Superior temporal gyrus (tissue), 1 donor: ENCODE measurements around the gene GREM1.

ENCODE experiments used
- DNase-seq: peaks from one replicate; pipeline ENCODE4 v3.0.0-alpha.2; 2016; ENCODE audit errors: extremely low spot score

The GREM1 gene

GRCh38 chr15:32694222-32694983 is 23.4 kb upstream of the GREM1 start:
- no peak for DNase-seq

- DNase-seq, result no peak
Observed at GRCh38 chr15:32698773-32699390, 18.9 kb upstream of the GREM1 start.

GRCh38 chr15:32700501-32701150 is 17.2 kb upstream of the GREM1 start:
- DNase-seq, result no peak

GRCh38 chr15:32701863-32702262 is 15.9 kb upstream of the GREM1 start:
- no peak for DNase-seq

- no peak for DNase-seq
Observed at GRCh38 chr15:32704395-32704981, 13.3 kb upstream of the GREM1 start.

- no peak for DNase-seq
Observed at GRCh38 chr15:32705446-32705845, 12.4 kb upstream of the GREM1 start.

- DNase-seq, result no peak
Observed at GRCh38 chr15:32706704-32707103, 11.1 kb upstream of the GREM1 start.

GRCh38 chr15:32707436-32707835 is 10.4 kb upstream of the GREM1 start:
- DNase-seq, result no peak

- DNase-seq, result no peak
Observed at GRCh38 chr15:32709295-32710033, 8.3 kb upstream of the GREM1 start.

- no peak for DNase-seq
Observed at GRCh38 chr15:32715276-32715675, 2.5 kb upstream of the GREM1 start.

- DNase-seq, result peak; percentile 31
Observed at GRCh38 chr15:32716216-32716914, 1.4 kb upstream of the GREM1 start.

- DNase-seq, result peak; percentile 35
Observed at GRCh38 chr15:32716915-32717425, 834 bp upstream of the GREM1 start.

GRCh38 chr15:32718227-32718820 is 520 bp downstream of the GREM1 start:
- DNase-seq, result no peak

- DNase-seq, result no peak
Observed at GRCh38 chr15:32718821-32719716, 1.3 kb downstream of the GREM1 start.

- DNase-seq, result no peak
Observed at GRCh38 chr15:32721596-32721995, 3.8 kb downstream of the GREM1 start.

GRCh38 chr15:32722136-32722535 is 4.3 kb downstream of the GREM1 start:
- no peak for DNase-seq

GRCh38 chr15:32723171-32723948 is 5.6 kb downstream of the GREM1 start:
- DNase-seq, result no peak

GRCh38 chr15:32729700-32730395 is 12.0 kb downstream of the GREM1 start:
- DNase-seq, result no peak
